PFSK-1 (cell line): ENCODE data around the gene ALX4.

Source experiments
- FOXP2 ChIP-seq: optimal IDR thresholded peaks from 2 replicates; pipeline ENCODE3; 2011; ENCODE audit warnings: borderline replicate concordance, control low read depth, inconsistent platforms; ENCODE audit not compliant: insufficient read depth; ENCODE audit errors: extremely low read length, extremely low read depth
- POLR2AphosphoS5 ChIP-seq: IDR thresholded peaks from 2 replicates; pipeline ENCODE4 v1.6.1; 2012; ENCODE audit warnings: low read depth, mild to moderate bottlenecking, control low read depth, low read length, moderate library complexity
- REST ChIP-seq, 2 experiments: IDR thresholded peaks; 2 replicates each; pipeline versions ENCODE4 v1.6.1 to v1.8.0; 2011 to 2012; ENCODE audit warnings: low read depth in 2 of 2, low read length in 2 of 2, control low read depth in 1 of 2, inconsistent platforms in 1 of 2, mild to moderate bottlenecking in 1 of 2, moderate library complexity in 1 of 2; ENCODE audit not compliant: insufficient read depth in 1 of 2
- SIN3A ChIP-seq: IDR thresholded peaks from 2 replicates; pipeline ENCODE4 v1.6.1; 2012; ENCODE audit warnings: mild to moderate bottlenecking, low read length, moderate library complexity, borderline replicate concordance; ENCODE audit not compliant: insufficient read depth
- TAF1 ChIP-seq: IDR thresholded peaks from 2 replicates; pipeline ENCODE4 v1.6.1; 2012; ENCODE audit warnings: low read length, control low read depth, borderline replicate concordance; ENCODE audit not compliant: insufficient read depth

Gene ALX4

GRCh38 chr11:44322243-44322642, 12.3 kb upstream of the ALX4 start:
- no peak for TF ChIP-seq TAF1
- TF ChIP-seq REST (IDR thresholded peaks at IDR 0.05; ENCODE audit: insufficient read depth in 1 of 2, low read depth in 2 of 2, low read length in 2 of 2) = no peak
- no peak for TF ChIP-seq FOXP2
- no peak for TF ChIP-seq SIN3A
- no peak for TF ChIP-seq POLR2AphosphoS5

- TF ChIP-seq TAF1 (no peak), SIN3A (no peak), FOXP2 (no peak), REST (IDR thresholded peaks at IDR 0.05; ENCODE audit: insufficient read depth in 1 of 2, low read depth in 2 of 2, low read length in 2 of 2) (no peak), POLR2AphosphoS5 (no peak)
Observed at GRCh38 chr11:44321059-44321458, 11.1 kb upstream of the ALX4 start.

GRCh38 chr11:44320289-44320973, 10.5 kb upstream of the ALX4 start:
- TF ChIP-seq SIN3A (no peak), TAF1 (no peak), FOXP2 (no peak), REST (IDR thresholded peaks at IDR 0.05; ENCODE audit: insufficient read depth in 1 of 2, low read depth in 2 of 2, low read length in 2 of 2) (no peak), POLR2AphosphoS5 (no peak)

GRCh38 chr11:44319552-44320288, 9.8 kb upstream of the ALX4 start:
- TF ChIP-seq POLR2AphosphoS5 (no peak), REST (IDR thresholded peaks at IDR 0.05; ENCODE audit: insufficient read depth in 1 of 2, low read depth in 2 of 2, low read length in 2 of 2) (no peak), TAF1 (no peak), FOXP2 (no peak), SIN3A (no peak)

GRCh38 chr11:44319170-44319551, 9.2 kb upstream of the ALX4 start:
- no peak for TF ChIP-seq TAF1
- no peak for TF ChIP-seq FOXP2
- no peak for TF ChIP-seq SIN3A
- TF ChIP-seq REST (IDR thresholded peaks at IDR 0.05; ENCODE audit: insufficient read depth in 1 of 2, low read depth in 2 of 2, low read length in 2 of 2) = no peak
- TF ChIP-seq POLR2AphosphoS5 = no peak
